Measurements from ENCODE around the gene TMEM88.

Gene TMEM88

DNA sequence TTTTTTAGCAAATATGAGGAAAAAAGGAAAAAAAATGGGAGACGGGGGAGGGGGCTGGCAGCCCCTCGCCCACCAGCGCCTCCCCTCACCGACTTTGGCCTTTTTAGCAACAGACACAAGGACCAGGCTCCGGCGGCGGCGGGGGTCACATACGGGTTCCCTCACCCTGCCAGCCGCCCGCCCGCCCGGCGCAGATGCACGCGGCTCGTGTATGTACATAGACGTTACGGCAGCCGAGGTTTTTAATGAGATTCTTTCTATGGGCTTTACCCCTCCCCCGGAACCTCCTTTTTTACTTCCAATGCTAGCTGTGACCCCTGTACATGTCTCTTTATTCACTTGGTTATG is 1.2 kb upstream of the TMEM88 start (continued):
- TF ChIP-seq, protein P1, sequence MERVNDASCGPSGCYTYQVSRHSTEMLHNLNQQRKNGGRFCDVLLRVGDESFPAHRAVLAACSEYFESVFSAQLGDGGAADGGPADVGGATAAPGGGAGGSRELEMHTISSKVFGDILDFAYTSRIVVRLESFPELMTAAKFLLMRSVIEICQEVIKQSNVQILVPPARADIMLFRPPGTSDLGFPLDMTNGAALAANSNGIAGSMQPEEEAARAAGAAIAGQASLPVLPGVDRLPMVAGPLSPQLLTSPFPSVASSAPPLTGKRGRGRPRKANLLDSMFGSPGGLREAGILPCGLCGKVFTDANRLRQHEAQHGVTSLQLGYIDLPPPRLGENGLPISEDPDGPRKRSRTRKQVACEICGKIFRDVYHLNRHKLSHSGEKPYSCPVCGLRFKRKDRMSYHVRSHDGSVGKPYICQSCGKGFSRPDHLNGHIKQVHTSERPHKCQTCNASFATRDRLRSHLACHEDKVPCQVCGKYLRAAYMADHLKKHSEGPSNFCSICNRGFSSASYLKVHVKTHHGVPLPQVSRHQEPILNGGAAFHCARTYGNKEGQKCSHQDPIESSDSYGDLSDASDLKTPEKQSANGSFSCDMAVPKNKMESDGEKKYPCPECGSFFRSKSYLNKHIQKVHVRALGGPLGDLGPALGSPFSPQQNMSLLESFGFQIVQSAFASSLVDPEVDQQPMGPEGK (CRISPR knock-in tag; IDR thresholded peaks at IDR 0.05; ENCODE audit: borderline replicate concordance), result no peak

DNA sequence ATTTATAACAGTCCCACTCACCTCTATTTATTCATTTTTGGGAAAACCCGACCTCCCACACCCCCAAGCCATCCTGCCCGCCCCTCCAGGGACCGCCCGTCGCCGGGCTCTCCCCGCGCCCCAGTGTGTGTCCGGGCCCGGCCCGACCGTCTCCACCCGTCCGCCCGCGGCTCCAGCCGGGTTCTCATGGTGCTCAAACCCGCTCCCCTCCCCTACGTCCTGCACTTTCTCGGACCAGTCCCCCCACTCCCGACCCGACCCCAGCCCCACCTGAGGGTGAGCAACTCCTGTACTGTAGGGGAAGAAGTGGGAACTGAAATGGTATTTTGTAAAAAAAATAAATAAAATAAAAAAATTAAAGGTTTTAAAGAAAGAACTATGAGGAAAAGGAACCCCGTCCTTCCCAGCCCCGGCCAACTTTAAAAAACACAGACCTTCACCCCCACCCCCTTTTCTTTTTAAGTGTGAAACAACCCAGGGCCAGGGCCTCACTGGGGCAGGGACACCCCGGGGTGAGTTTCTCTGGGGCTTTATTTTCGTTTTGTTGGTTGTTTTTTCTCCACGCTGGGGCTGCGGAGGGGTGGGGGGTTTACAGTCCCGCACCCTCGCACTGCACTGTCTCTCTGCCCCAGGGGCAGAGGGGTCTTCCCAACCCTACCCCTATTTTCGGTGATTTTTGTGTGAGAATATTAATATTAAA is 638 bp upstream of the TMEM88 start:
- ATAC-seq, result no peak
- TF ChIP-seq ZNF8 (CRISPR knock-in tag; IDR thresholded peaks at IDR 0.05) (no peak), TOX (CRISPR knock-in tag; IDR thresholded peaks at IDR 0.05; ENCODE audit: borderline replicate concordance) (no peak), SNAI2 (CRISPR knock-in tag; IDR thresholded peaks at IDR 0.05) (no peak), ZFP30 (CRISPR knock-in tag; IDR thresholded peaks at IDR 0.05) (no peak), GLIS3 (CRISPR knock-in tag; IDR thresholded peaks at IDR 0.05) (no peak), ZC3H10 (CRISPR knock-in tag; IDR thresholded peaks at IDR 0.05) (no peak), ISL1 (CRISPR knock-in tag; IDR thresholded peaks at IDR 0.05) (no peak), CSDC2 (CRISPR knock-in tag; IDR thresholded peaks at IDR 0.05) (no peak), OSR1 (CRISPR knock-in tag; IDR thresholded peaks at IDR 0.05) (no peak)
- TF ChIP-seq, protein P1 (CRISPR knock-in tag; IDR thresholded peaks at IDR 0.05; ENCODE audit: borderline replicate concordance), result no peak
- TF ChIP-seq, protein P2, sequence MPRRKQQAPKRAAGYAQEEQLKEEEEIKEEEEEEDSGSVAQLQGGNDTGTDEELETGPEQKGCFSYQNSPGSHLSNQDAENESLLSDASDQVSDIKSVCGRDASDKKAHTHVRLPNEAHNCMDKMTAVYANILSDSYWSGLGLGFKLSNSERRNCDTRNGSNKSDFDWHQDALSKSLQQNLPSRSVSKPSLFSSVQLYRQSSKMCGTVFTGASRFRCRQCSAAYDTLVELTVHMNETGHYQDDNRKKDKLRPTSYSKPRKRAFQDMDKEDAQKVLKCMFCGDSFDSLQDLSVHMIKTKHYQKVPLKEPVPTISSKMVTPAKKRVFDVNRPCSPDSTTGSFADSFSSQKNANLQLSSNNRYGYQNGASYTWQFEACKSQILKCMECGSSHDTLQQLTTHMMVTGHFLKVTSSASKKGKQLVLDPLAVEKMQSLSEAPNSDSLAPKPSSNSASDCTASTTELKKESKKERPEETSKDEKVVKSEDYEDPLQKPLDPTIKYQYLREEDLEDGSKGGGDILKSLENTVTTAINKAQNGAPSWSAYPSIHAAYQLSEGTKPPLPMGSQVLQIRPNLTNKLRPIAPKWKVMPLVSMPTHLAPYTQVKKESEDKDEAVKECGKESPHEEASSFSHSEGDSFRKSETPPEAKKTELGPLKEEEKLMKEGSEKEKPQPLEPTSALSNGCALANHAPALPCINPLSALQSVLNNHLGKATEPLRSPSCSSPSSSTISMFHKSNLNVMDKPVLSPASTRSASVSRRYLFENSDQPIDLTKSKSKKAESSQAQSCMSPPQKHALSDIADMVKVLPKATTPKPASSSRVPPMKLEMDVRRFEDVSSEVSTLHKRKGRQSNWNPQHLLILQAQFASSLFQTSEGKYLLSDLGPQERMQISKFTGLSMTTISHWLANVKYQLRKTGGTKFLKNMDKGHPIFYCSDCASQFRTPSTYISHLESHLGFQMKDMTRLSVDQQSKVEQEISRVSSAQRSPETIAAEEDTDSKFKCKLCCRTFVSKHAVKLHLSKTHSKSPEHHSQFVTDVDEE (CRISPR knock-in tag; IDR thresholded peaks at IDR 0.05), result no peak

DNA sequence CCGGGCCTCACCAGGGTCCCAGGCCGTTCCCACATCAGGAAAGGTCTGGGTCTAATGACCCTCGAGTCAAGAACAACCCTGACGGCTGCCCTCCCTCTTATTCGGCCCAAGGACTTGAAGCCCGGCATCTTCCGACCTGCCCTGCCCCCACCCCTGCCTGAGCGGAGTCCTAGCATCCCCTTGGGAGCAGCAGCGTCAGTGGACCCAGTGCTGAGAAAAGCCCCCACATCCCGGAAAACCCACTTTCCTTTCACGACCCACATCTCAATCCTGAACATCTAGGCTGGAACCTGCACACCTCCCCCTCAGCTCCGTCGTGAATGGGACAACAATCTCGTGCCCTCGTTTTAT is 769 bp downstream of the TMEM88 start:
- TF ChIP-seq RARB (CRISPR knock-in tag; IDR thresholded peaks at IDR 0.05), result no peak
- TF ChIP-seq PPARA (CRISPR knock-in tag; IDR thresholded peaks at IDR 0.05; ENCODE audit: borderline replicate concordance), result no peak
- no peak for TF ChIP-seq ZNF70 (CRISPR knock-in tag; IDR thresholded peaks at IDR 0.05)
- TF ChIP-seq, protein P2 (CRISPR knock-in tag; IDR thresholded peaks at IDR 0.05), result no peak
- TF ChIP-seq, protein P3, sequence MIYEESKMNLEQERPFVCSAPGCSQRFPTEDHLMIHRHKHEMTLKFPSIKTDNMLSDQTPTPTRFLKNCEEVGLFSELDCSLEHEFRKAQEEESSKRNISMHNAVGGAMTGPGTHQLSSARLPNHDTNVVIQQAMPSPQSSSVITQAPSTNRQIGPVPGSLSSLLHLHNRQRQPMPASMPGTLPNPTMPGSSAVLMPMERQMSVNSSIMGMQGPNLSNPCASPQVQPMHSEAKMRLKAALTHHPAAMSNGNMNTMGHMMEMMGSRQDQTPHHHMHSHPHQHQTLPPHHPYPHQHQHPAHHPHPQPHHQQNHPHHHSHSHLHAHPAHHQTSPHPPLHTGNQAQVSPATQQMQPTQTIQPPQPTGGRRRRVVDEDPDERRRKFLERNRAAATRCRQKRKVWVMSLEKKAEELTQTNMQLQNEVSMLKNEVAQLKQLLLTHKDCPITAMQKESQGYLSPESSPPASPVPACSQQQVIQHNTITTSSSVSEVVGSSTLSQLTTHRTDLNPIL (CRISPR knock-in tag; IDR thresholded peaks at IDR 0.05; ENCODE audit: low read depth), result no peak
- ATAC-seq, result no peak

DNA sequence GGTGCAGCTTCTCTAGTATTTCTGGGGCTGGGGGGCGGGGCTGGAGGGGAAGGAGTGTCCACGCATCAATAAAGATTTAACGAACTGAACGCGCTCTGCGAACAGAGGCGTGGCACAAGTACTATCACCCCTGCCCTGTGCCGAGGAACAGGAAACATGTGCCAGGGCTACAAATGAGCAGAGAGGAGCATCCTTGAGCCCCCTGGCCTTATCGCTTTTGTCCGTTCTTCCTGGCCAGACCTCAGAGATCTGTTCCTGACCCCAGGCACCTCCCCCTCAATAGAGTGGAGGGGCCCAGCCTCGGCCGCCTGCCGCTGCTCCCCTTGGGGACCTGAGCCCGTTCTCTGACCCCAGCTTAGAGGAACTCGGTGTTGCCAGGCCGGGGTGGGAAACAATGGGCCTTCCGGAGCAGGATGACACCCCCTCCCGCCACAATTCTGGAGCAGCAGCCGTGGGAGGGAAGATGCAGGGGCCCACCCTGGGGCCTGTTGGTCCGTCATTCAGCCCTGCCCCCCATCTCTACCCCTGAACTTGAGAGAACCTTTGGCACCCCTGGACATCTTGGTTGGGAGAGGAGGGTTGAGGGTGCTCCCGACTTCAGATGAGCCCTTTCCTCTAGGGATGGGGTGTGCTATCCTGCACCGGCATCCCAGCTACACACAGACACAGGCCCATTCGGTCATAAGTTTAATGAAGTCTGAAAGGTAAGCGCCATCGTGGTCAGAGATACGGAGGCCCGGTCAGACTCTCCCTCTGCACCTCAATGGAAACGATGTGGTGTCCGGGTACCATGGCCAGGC is 1.3 kb downstream of the TMEM88 start:
- no peak for ATAC-seq
- peak; percentile 24; the same call in 1 of the 2 replicates for TF ChIP-seq GLIS3 (CRISPR knock-in tag; IDR thresholded peaks at IDR 0.05)
- no peak for TF ChIP-seq ZNF565 (CRISPR knock-in tag; conservative IDR thresholded peaks at IDR 0.05; ENCODE audit: low read depth)
